AG04450 (cell line): ENCODE measurements around the gene COG5. TPM values are rescaled to one million over a fixed set of nuclear protein-coding genes. Genes with fewer than 3 reads are reported as not detected.
"Not testable (repeated sequence)": the region's sequence is repeated elsewhere in the genome, so short reads cannot be mapped to it uniquely, and the experiment has no call there.

Experiments
- CTCF ChIA-PET: fragments of 300-600, 350-600 bp; formaldehyde crosslinking; extraction: SDS; loops from one replicate; lab custom pipeline; 2022; ENCODE audit warnings: antibody characterized with exemption, inconsistent platforms; lab: Charles Lee
- POLR2A ChIA-PET: fragments of 350-600 bp; formaldehyde crosslinking; extraction: SDS; loops from one replicate; lab custom pipeline; 2021; ENCODE audit warnings: antibody characterized with exemption, inconsistent platforms; lab: Yijun Ruan, JAX
- DNase-seq: peaks from one replicate; pipeline ENCODE4 v3.0.0-alpha.2; 2011; ENCODE audit warnings: low read depth, low spot score
- H3K27ac ChIP-seq: one replicate; pipeline ENCODE4 v1.5.1; 2012; ENCODE audit warnings: low read depth, low read length, control low read depth
- H3K27me3 ChIP-seq: one replicate; pipeline ENCODE4 v1.6.0; 2012; ENCODE audit warnings: low read length; ENCODE audit not compliant: control insufficient read depth, insufficient read depth
- H3K4me3 ChIP-seq: 2 replicates; pipeline ENCODE4 v1.5.1; 2011; ENCODE audit warnings: mild to moderate bottlenecking, low read depth, low read length, control low read depth
- H3K9me3 ChIP-seq: 2 replicates; pipeline ENCODE4 v1.5.1; 2012; ENCODE audit warnings: low read length; ENCODE audit not compliant: control insufficient read depth, insufficient read depth
- CTCF ChIP-seq: IDR thresholded peaks from 2 replicates; pipeline ENCODE4 v1.5.1; 2011; ENCODE audit warnings: low read depth, low read length, control low read depth, inconsistent platforms
- polyA plus RNA-seq: library from polyadenylated mRNA; depleted of rRNA; stranded (reverse); fragments of >200 nt; gene quantifications from 2 replicates; pipeline ENCODE4 v1.2.3, GENCODE V29; 2011

COG5 gene
- polyA plus RNA-seq, 1 experiment = 55.2 TPM

- no peak overlapping the region for H3K27ac ChIP-seq
- no peak for TF ChIP-seq CTCF
- no peaks in the 10 kb centered on the region for H3K27me3 ChIP-seq
- no peak overlapping the region for H3K4me3 ChIP-seq
- POLR2A ChIA-PET = interaction anchor here (0.7 kb wide), 1 partner anchor 41 kb away, joined by 6 read pairs; no protein-coding TSS in a partner anchor
- DNase-seq = no peak
- CTCF ChIA-PET = interaction anchor here (1.2 kb wide), 1 partner anchor 75 kb away, joined by 3 read pairs; no protein-coding TSS in a partner anchor
- H3K9me3 ChIP-seq = no peaks in the 10 kb centered on the region
These were observed 25.7 kb downstream of the COG5 start for GRCh38 chr7:107538001-107538400.

DNA sequence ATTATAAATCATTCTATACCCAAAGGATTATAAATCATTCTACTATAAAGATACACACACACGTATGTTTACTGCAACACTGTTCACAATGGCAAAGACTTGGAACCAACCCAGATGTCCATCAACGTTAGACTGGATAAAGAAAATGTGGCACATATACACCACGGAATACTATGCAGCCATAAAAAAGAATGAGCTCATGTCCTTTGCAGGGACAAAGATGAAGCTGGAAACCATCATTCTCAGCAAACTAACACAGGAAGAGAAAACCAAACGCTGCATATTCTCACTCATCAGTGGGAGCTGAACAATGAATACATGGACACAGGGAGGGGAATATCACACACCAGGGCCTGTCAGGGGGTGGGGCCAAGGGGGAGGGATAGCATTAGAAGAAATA is 26.5 kb downstream of the COG5 start:
- CTCF ChIA-PET, POLR2A ChIA-PET, DNase-seq, H3K4me3 ChIP-seq, H3K27ac ChIP-seq, H3K9me3 ChIP-seq, H3K27me3 ChIP-seq: not testable (repeated sequence)

- Histone ChIP-seq H3K9me3 (no peaks in the 10 kb centered on the region), H3K27ac (no peak overlapping the region), H3K27me3 (no peaks in the 10 kb centered on the region), H3K4me3 (no peak overlapping the region)
- DNase-seq = no peak
- CTCF ChIA-PET = no interaction called here
- POLR2A ChIA-PET = no interaction called here
- no peak for TF ChIP-seq CTCF
These were observed 29.6 kb downstream of the COG5 start for GRCh38 chr7:107534139-107534538.

DNA sequence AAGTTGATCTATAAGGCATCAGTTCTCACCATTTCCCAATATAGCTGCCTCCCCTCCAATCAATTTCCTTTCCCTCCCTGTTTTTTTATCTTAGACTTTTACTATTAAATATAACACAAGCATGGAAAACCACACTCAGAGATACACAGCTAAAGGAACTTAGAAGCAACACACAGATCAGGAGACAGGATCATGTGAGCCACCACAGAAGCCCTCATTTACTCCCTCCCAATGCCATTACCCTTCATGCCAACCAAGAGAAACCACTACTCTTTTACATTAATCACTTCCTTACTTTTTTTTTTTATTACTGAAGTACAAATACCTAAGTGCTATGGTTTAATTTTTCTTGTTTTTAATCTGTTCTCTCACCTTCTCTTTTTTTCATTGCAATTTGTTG is 33.0 kb downstream of the COG5 start:
- POLR2A ChIA-PET = interaction anchor here (0.7 kb wide), 2 partner anchors 31 to 350 kb away, joined by 5 to 7 read pairs; no protein-coding TSS in a partner anchor
- CTCF ChIA-PET = no interaction called here

GRCh38 chr7:107528461-107528860 is 35.3 kb downstream of the COG5 start:
- TF ChIP-seq CTCF = no peak
- Histone ChIP-seq H3K27me3 (no peaks in the 10 kb centered on the region), H3K9me3 (no peaks in the 10 kb centered on the region), H3K27ac (no peak overlapping the region), H3K4me3 (no peak overlapping the region)
- POLR2A ChIA-PET = no interaction called here
- DNase-seq = peak; percentile 16
- CTCF ChIA-PET = no interaction called here

More for the DNA sequence above, 33.0 kb downstream of the COG5 start:
- H3K9me3 ChIP-seq = no peaks in the 10 kb centered on the region
- no peak overlapping the region for H3K4me3 ChIP-seq
- TF ChIP-seq CTCF = no peak
- no peaks in the 10 kb centered on the region for H3K27me3 ChIP-seq
- DNase-seq = no peak
- no peak overlapping the region for H3K27ac ChIP-seq

DNA sequence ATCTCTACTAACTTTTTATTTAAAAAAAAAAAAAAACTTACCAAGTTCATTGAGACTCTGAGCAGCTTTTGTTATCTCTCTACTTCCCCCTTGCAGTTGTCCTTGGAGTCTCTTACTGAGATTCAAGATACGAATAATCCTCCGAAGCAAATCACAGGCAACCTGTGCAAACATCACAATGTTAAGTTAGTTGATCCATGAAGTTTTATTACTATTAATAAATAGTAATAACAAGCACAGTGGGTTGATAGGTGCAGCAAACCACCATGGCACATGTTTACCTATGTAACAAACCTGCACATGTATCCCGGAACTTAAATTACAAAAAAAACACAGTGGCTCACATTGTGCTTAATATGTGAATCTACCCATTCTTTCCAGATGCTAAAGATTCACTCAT is 36.5 kb downstream of the COG5 start:
- Histone ChIP-seq H3K9me3 (no peaks in the 10 kb centered on the region), H3K27ac (no peak overlapping the region), H3K4me3 (no peak overlapping the region), H3K27me3 (no peaks in the 10 kb centered on the region)
- CTCF ChIA-PET = interaction anchor here (0.6 kb wide), 1 partner anchor 13 kb away, joined by 3 read pairs; no protein-coding TSS in a partner anchor
- TF ChIP-seq CTCF = no peak
- POLR2A ChIA-PET = no interaction called here
- no peak for DNase-seq
